HepG2 (cell line): ENCODE measurements around the gene SLC5A3. TPM values are rescaled to one million over a fixed set of nuclear protein-coding genes. Genes with fewer than 3 reads are reported as not detected.

Source experiments
- AKNA ChIP-seq: sonication (generic); formaldehyde crosslinking; IDR thresholded peaks from 2 replicates; pipeline ENCODE4 v1.4.0; 2020; ENCODE audit warnings: missing genetic modification reagents, borderline replicate concordance
- ARNT2 ChIP-seq: sonication (generic); formaldehyde crosslinking; IDR thresholded peaks from 2 replicates; pipeline ENCODE4 v1.8.0; 2022; ENCODE audit warnings: mild to moderate bottlenecking, low read depth, missing genetic modification reagents, moderate library complexity
- LBX2 ChIP-seq: sonication (generic); formaldehyde crosslinking; IDR thresholded peaks from 2 replicates; pipeline ENCODE4 v1.5.0; 2020; ENCODE audit warnings: missing genetic modification reagents, mild to moderate bottlenecking, borderline replicate concordance
- MED1 ChIP-seq: sonication (generic); formaldehyde crosslinking; IDR thresholded peaks from 2 replicates; pipeline ENCODE4 v1.4.0; 2020; ENCODE audit warnings: missing genetic modification reagents
- PITX1 ChIP-seq: sonication (generic); formaldehyde crosslinking; IDR thresholded peaks from 2 replicates; pipeline ENCODE4 v1.5.1; 2020; ENCODE audit warnings: mild to moderate bottlenecking, missing genetic modification reagents
- POLR2G ChIP-seq: fragments of 200-400 bp; formaldehyde crosslinking; IDR thresholded peaks from 2 replicates; pipeline ENCODE4 v1.6.1; 2018; ENCODE audit warnings: mild to moderate bottlenecking, low read depth, low read length, moderate library complexity
- REXO4 ChIP-seq: sonication (generic); formaldehyde crosslinking; IDR thresholded peaks from 2 replicates; pipeline ENCODE4 v1.8.0; 2022; ENCODE audit warnings: missing genetic modification reagents, mild to moderate bottlenecking, borderline replicate concordance
- RORA ChIP-seq: sonication (generic); formaldehyde crosslinking; IDR thresholded peaks from 2 replicates; pipeline ENCODE4 v1.5.0; 2020; ENCODE audit warnings: mild to moderate bottlenecking, missing genetic modification reagents, moderate library complexity
- RXRB ChIP-seq: IDR thresholded peaks from 2 replicates; pipeline ENCODE4 v1.6.1; 2016; ENCODE audit warnings: borderline replicate concordance, missing genetic modification reagents, missing compliant biosample characterization
- SP1 ChIP-seq, 2 experiments: fragments of 450-650 bp in 1 of 2; sonication (generic) in 1 of 2; formaldehyde crosslinking in 1 of 2; IDR thresholded peaks; 2 replicates each; pipeline versions ENCODE4 v1.4.0 to v1.6.1; 2016 to 2020; ENCODE audit warnings: missing genetic modification reagents in 1 of 2
- SPEN ChIP-seq: sonication (generic); formaldehyde crosslinking; IDR thresholded peaks from 2 replicates; pipeline ENCODE4 v1.5.1; 2020; ENCODE audit warnings: low read depth, mild to moderate bottlenecking, missing genetic modification reagents
- TFDP2 ChIP-seq: sonication (generic); formaldehyde crosslinking; IDR thresholded peaks from 2 replicates; pipeline ENCODE4 v1.4.0; 2020; ENCODE audit warnings: missing genetic modification reagents
- YEATS4 ChIP-seq: sonication (generic); formaldehyde crosslinking; IDR thresholded peaks from 2 replicates; pipeline ENCODE4 v1.4.0; 2020; ENCODE audit warnings: missing genetic modification reagents, borderline replicate concordance
- ZBTB42 ChIP-seq: sonication (generic); formaldehyde crosslinking; IDR thresholded peaks from 2 replicates; pipeline ENCODE4 v1.5.0; 2020; ENCODE audit warnings: mild to moderate bottlenecking, missing genetic modification reagents
- ZC3H4 ChIP-seq: sonication (generic); formaldehyde crosslinking; IDR thresholded peaks from 2 replicates; pipeline ENCODE4 v1.4.0; 2020; ENCODE audit warnings: missing genetic modification reagents, borderline replicate concordance
- ZNF136 ChIP-seq: sonication (generic); formaldehyde crosslinking; IDR thresholded peaks from 2 replicates; pipeline ENCODE4 v1.8.1; 2022; ENCODE audit warnings: low read depth, mild to moderate bottlenecking, moderate library complexity, missing genetic modification reagents
- ZNF275 ChIP-seq: sonication (generic); formaldehyde crosslinking; IDR thresholded peaks from 2 replicates; pipeline ENCODE4 v1.8.0; 2022; ENCODE audit warnings: missing genetic modification reagents, mild to moderate bottlenecking, inconsistent platforms, borderline replicate concordance
- ZNF430 ChIP-seq: sonication (generic); formaldehyde crosslinking; IDR thresholded peaks from 2 replicates; pipeline ENCODE4 v1.9.0; 2021; ENCODE audit warnings: mild to moderate bottlenecking, missing genetic modification reagents
- ZNF451 ChIP-seq: sonication (generic); formaldehyde crosslinking; IDR thresholded peaks from 2 replicates; pipeline ENCODE4 v1.5.0; 2020; ENCODE audit warnings: mild to moderate bottlenecking, missing genetic modification reagents
- ZNF549 ChIP-seq: sonication (generic); formaldehyde crosslinking; IDR thresholded peaks from 2 replicates; pipeline ENCODE4 v1.5.0; 2020; ENCODE audit warnings: missing genetic modification reagents
- ZNF709 ChIP-seq: sonication (generic); formaldehyde crosslinking; IDR thresholded peaks from 2 replicates; pipeline ENCODE4 v1.5.0; 2020; ENCODE audit warnings: mild to moderate bottlenecking, missing genetic modification reagents
- ZSCAN25 ChIP-seq: sonication (generic); formaldehyde crosslinking; IDR thresholded peaks from 2 replicates; pipeline ENCODE4 v1.8.0; 2022; ENCODE audit warnings: mild to moderate bottlenecking, missing genetic modification reagents
- polyA plus RNA-seq, 8 experiments: library from polyadenylated mRNA; depleted of rRNA in 3 of 8; stranded (reverse) in 7 of 8; unstranded in 1 of 8; fragments of >200 nt; fragmentation: Illumina TruSeq in 4 of 8; extraction: Trizol in 4 of 8; gene quantifications; 2 replicates each; pipeline versions ENCODE4 v1.2.1 to v1.2.3, GENCODE V29; 2011 to 2016; ENCODE audit warnings: low read depth in 4 of 8, missing spikeins in 1 of 8, mixed read lengths in 1 of 8; ENCODE audit not compliant: insufficient read depth in 1 of 8
- total RNA-seq, 5 experiments: library from RNA; depleted of rRNA; stranded (reverse); fragments of >200 nt; fragmentation: Illumina TruSeq; extraction: Trizol; gene quantifications; 2 replicates each; pipeline ENCODE4 v1.2.3, GENCODE V29; 2016; ENCODE audit warnings: low read depth in 1 of 5

Gene SLC5A3
- total and polyA plus RNA-seq, 2 of the 13 experiments (the other 11 are each of a cell fraction or from before 2014, with no cell fraction given) = 5.6 to 11.2 TPM

- TF ChIP-seq AKNA (no peak), RORA (CRISPR knock-in tag) (no peak), ZC3H4 (CRISPR knock-in tag) (no peak), LBX2 (0 out of 2 replicates have a peak, but pooled peaks have one; percentile 39), SPEN (CRISPR knock-in tag) (0 out of 2 replicates have a peak, but pooled peaks have one; percentile 17), PITX1 (CRISPR knock-in tag) (0 out of 2 replicates have a peak, but pooled peaks have one; percentile 21), ZNF709 (CRISPR knock-in tag) (0 out of 2 replicates have a peak, but pooled peaks have one; percentile 49), MED1 (CRISPR knock-in tag) (peak; percentile 40; the same call in 1 of the 2 replicates), ZNF430 (CRISPR knock-in tag) (0 out of 2 replicates have a peak, but pooled peaks have one; percentile 54), ARNT2 (CRISPR knock-in tag) (peak; percentile 65; the same call in 1 of the 2 replicates), ZNF549 (CRISPR knock-in tag) (no peak), ZNF136 (CRISPR knock-in tag) (no peak), ZNF451 (peak; percentile 64; the same call in 1 of the 2 replicates), ZNF275 (CRISPR knock-in tag) (no peak), POLR2G (peak; percentile 96), ZSCAN25 (CRISPR knock-in tag) (peak; percentile 39; the same call in 1 of the 2 replicates), RXRB (CRISPR knock-in tag) (no peak), YEATS4 (peak; percentile 66; the same call in 1 of the 2 replicates), REXO4 (no peak), TFDP2 (CRISPR knock-in tag) (peak; percentile 21; the same call in 1 of the 2 replicates), SP1 (IDR thresholded peaks at IDR 0.05) (no peak), SP1 (CRISPR knock-in tag; IDR thresholded peaks at IDR 0.05) (peak; percentile 68), ZBTB42 (CRISPR knock-in tag) (no peak)
These were observed at the start of gene SLC5A3, which contains the start of gene MRPS6 (continued) for GRCh38 chr21:34073032-34073748.
